AG04449 (cell line): ENCODE results near the gene BMP7.

Experiments
- CTCF ChIA-PET: fragments of 350-600 bp; formaldehyde crosslinking; extraction: SDS; loops from one replicate; lab custom pipeline; 2021; ENCODE audit warnings: antibody characterized with exemption; lab: Yijun Ruan, JAX
- POLR2A ChIA-PET: fragments of 400-600, 350-600 bp; formaldehyde crosslinking; extraction: SDS; loops from one replicate; lab custom pipeline; 2020; ENCODE audit warnings: antibody characterized with exemption, inconsistent platforms; lab: Yijun Ruan, JAX
- DNase-seq: peaks from one replicate; pipeline ENCODE4 v3.0.0-alpha.2; 2010; ENCODE audit warnings: low read depth, low spot score
- H3K4me3 ChIP-seq: 2 replicates; pipeline ENCODE4 v1.5.1; 2011; ENCODE audit warnings: low read depth, mild to moderate bottlenecking, control low read depth, low read length
- CTCF ChIP-seq: IDR thresholded peaks from one replicate; pipeline ENCODE4 v1.5.1; 2011; ENCODE audit warnings: mild to moderate bottlenecking, moderate library complexity, low read length, control low read depth, inconsistent platforms; ENCODE audit not compliant: insufficient read depth; ENCODE audit errors: missing control alignments

Gene BMP7

DNA sequence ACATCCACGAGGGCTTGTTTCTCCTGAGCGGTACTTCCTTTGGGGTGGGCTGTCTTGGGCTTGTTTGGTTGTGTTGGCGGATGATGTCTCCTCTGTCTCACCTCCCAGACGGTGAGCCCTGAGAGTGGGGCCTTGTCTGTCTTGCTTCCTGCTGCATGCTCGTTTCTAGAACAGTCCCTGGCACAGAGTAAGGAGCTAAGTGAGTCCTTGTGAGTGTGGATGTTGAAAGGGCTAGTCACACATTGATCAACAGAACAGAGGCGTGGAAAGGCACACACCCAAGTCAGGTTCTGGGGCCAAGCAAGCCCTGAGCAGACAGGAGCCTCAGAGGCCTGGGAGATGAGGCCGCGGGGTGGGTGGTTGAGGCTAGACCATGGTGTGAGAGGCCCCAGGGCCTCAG, 111.0 kb downstream of the BMP7 start:
- POLR2A ChIA-PET = no interaction called here
- no peak for DNase-seq
- H3K4me3 ChIP-seq = no peak overlapping the region
- CTCF ChIA-PET = no interaction called here
- TF ChIP-seq CTCF = no peak

GRCh38 chr20:57153238-57153905, 113.1 kb downstream of the BMP7 start:
- ChIA-PET POLR2A (no interaction called here), CTCF (no interaction called here)
- no peak for TF ChIP-seq CTCF
- no peak for DNase-seq
- H3K4me3 ChIP-seq = no peak overlapping the region

DNA sequence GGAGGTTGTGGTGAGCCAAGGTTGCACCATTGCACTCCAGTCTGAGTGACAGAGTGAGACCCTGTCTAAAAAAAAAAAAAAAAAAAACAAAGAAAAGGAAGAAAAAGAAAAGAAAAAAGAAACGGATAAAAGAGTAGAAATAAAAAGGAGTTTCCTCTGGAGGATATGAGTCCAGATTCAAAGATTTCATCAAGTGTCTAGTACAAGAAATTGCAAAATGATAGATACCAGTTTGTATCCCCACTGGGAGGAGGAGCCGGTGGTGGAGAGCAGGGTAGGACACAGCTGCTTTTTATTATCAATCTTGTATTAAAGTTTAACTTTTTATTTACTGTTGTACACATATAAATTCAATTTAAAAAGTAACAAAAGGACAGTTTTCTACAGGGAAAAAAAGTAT, 113.9 kb downstream of the BMP7 start:
- ChIA-PET CTCF (no interaction called here), POLR2A (no interaction called here)
- no peak for DNase-seq
- H3K4me3 ChIP-seq = no peak overlapping the region
- no peak for TF ChIP-seq CTCF

GRCh38 chr20:57150559-57150958, 115.9 kb downstream of the BMP7 start:
- ChIA-PET CTCF (no interaction called here), POLR2A (no interaction called here)
- no peak for DNase-seq
- no peak for TF ChIP-seq CTCF
- no peak overlapping the region for H3K4me3 ChIP-seq

GRCh38 chr20:57148263-57148662, 118.2 kb downstream of the BMP7 start:
- ChIA-PET CTCF (no interaction called here), POLR2A (no interaction called here)
- no peak for TF ChIP-seq CTCF
- no peak for DNase-seq
- H3K4me3 ChIP-seq = no peak overlapping the region

DNA sequence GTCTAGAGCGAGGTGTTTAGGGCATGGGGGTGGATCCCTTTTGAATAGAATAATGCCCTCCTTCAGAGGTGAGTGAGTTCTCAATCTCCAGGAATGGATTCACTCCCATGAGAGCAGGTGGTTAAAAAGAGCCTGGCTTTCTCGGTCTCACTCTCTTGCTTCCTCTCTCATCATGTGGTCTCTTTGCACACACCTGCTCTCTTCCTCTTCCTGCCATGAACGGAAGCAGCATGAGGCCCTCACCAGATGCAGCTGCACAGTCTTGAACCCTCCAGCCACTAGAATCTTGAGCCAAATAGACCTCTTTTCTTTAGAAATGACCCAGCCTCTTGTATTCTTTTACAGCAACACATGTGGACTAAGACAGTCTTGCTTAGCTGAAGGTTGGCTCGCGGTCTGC, 119.3 kb downstream of the BMP7 start:
- TF ChIP-seq CTCF = no peak
- no peak overlapping the region for H3K4me3 ChIP-seq
- CTCF ChIA-PET = interaction anchor here (1.4 kb wide), 1 partner anchor 199 kb away, joined by 3 read pairs; no protein-coding TSS in a partner anchor
- DNase-seq = no peak
- POLR2A ChIA-PET = no interaction called here
